Left lung (tissue), 10 donors: Measurements from ENCODE around the gene SMARCD3. TPM values are rescaled to one million over a fixed set of nuclear protein-coding genes. Genes with fewer than 3 reads are reported as not detected.
A peak's percentile ranks its signal among the peaks of the same experiment; 100 is the strongest.

ENCODE experiments used
- ATAC-seq: fragments of 200-7000 bp; cut with Tn5 transposase; one replicate; pipeline ENCODE4 v1.9.1; 2020; ENCODE audit warnings: moderate library complexity
- DNase-seq, 4 donors: peaks; one replicate each; pipeline ENCODE4 v3.0.0-alpha.2; 2013 to 2020
- H3K27ac ChIP-seq, 2 donors: fragments of 200-600 bp; sonication (generic) in 1 of 2; one replicate each; pipeline versions ENCODE4 v1.5.0 to v1.8.0; 2020 to 2021
- H3K27me3 ChIP-seq, 2 donors: fragments of 200-600 bp; sonication (generic) in 1 of 2; one replicate each; pipeline versions ENCODE4 v1.5.0 to v1.8.0; 2020 to 2021
- H3K36me3 ChIP-seq, 2 donors: fragments of 200-600 bp; sonication (generic) in 1 of 2; one replicate each; pipeline versions ENCODE4 v1.5.0 to v1.8.0; 2020 to 2021
- H3K4me1 ChIP-seq, 2 donors: fragments of 200-600 bp; one replicate each; pipeline ENCODE4 v1.8.0; 2021
- H3K4me3 ChIP-seq, 2 donors: fragments of 200-600 bp; sonication (generic) in 1 of 2; one replicate each; pipeline versions ENCODE4 v1.5.0 to v1.8.0; 2020 to 2021; ENCODE audit warnings: mild to moderate bottlenecking in 1 of 2
- H3K9me3 ChIP-seq, 2 donors: fragments of 200-600 bp; sonication (generic) in 1 of 2; one replicate each; pipeline versions ENCODE4 v1.5.0 to v1.8.0; 2020 to 2021
- intact Hi-C, 2 donors: fragments of 100-400 bp; cut with DNase I; formaldehyde crosslinking; loops; one replicate each; pipeline versions ENCODE4 v1.11.2 to v1.14.2; 2022
- polyA plus RNA-seq, 6 donors: library from polyadenylated mRNA; unstranded; fragments of 120-200 nt; gene quantifications; one replicate each; pipeline ENCODE4 v1.2.1, GENCODE V29; 2013; ENCODE audit not compliant: insufficient read length in 6 of 6
- total RNA-seq, 2 donors: library from RNA; stranded (reverse); fragmentation: NEBNext Ultra II Directional; extraction: Animal tissue kit (Norgen Biotek cat#: 25700); gene quantifications; one replicate each; pipeline ENCODE4 v1.2.1, GENCODE V29; 2021
- TF ChIP-seq, protein P1 (sequence below), 2 donors: fragments of 200-600 bp; sonication (generic) in 1 of 2; IDR thresholded peaks; one replicate each; pipeline versions ENCODE4 v1.5.0 to v1.8.0; 2021; ENCODE audit warnings: antibody characterized with exemption in 2 of 2
- donor health status: DM: no; HTN: yes; CAD: no.
- donor health status: DM: no; HTN: no; CAD: no.

The SMARCD3 gene
- total and polyA plus RNA-seq, 8 donors = 45.5 to 130 (median 95.3) TPM

DNA sequence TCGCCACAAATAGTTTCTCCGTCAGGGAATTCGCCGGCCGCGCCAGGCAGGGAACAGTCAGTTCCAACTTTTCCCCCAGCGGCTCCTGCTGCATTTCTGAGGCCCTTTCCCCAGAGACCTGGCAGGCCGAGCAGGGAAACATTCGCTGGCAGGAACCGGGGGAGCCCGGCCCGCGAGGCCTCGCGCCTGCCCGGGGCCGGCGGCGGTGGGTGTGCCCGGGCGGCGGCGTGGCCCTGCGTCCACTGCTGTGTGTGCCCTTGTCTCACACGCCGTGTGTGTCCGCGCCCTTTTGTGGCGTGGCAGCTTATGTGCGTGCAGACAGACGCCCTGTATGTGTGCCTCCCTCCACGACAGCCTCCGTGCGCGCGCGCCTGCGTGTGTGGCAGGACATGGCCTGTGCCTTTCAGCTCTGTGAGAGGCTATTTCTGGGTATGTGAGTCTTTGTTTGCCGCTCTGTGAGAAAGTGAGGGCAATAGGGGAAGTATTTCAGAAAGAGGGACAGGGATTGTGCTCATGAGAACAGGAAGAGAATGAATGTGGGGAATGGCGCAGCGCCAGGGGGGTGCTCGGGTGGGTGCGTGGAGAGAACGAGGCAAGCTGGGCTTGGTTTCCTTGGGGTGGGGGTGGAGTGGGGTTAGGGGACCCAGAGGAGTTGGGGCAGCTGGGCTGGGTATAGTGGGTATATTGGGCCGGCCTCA lies 689 bp upstream of the SMARCD3 start:
- intact Hi-C loops = loop anchor here in 1 of 2 donors (10.0 kb wide), 1 partner anchor 56 kb away; no protein-coding TSS in a partner anchor
- DNase-seq (peak in 3 of 4 donors; percentile 60 to 90 (median 62)), ATAC-seq (peak; percentile 26)
- H3K27me3 ChIP-seq = peaks cover 15 to 99% of the 10 kb centered on the region in 2 donors
- TF ChIP-seq, protein P1, sequence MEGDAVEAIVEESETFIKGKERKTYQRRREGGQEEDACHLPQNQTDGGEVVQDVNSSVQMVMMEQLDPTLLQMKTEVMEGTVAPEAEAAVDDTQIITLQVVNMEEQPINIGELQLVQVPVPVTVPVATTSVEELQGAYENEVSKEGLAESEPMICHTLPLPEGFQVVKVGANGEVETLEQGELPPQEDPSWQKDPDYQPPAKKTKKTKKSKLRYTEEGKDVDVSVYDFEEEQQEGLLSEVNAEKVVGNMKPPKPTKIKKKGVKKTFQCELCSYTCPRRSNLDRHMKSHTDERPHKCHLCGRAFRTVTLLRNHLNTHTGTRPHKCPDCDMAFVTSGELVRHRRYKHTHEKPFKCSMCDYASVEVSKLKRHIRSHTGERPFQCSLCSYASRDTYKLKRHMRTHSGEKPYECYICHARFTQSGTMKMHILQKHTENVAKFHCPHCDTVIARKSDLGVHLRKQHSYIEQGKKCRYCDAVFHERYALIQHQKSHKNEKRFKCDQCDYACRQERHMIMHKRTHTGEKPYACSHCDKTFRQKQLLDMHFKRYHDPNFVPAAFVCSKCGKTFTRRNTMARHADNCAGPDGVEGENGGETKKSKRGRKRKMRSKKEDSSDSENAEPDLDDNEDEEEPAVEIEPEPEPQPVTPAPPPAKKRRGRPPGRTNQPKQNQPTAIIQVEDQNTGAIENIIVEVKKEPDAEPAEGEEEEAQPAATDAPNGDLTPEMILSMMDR (IDR thresholded peaks at IDR 0.05) = no peak
- H3K4me1 ChIP-seq = peaks cover 24 to 82% of the 10 kb centered on the region in 2 donors
- H3K9me3 ChIP-seq = no peaks in the 10 kb centered on the region
- no peaks in the 10 kb centered on the region for H3K36me3 ChIP-seq
- H3K27ac ChIP-seq = peak overlapping the region; percentile 80 to 89
- peak overlapping the region; percentile 49 to 64 for H3K4me3 ChIP-seq

DNA sequence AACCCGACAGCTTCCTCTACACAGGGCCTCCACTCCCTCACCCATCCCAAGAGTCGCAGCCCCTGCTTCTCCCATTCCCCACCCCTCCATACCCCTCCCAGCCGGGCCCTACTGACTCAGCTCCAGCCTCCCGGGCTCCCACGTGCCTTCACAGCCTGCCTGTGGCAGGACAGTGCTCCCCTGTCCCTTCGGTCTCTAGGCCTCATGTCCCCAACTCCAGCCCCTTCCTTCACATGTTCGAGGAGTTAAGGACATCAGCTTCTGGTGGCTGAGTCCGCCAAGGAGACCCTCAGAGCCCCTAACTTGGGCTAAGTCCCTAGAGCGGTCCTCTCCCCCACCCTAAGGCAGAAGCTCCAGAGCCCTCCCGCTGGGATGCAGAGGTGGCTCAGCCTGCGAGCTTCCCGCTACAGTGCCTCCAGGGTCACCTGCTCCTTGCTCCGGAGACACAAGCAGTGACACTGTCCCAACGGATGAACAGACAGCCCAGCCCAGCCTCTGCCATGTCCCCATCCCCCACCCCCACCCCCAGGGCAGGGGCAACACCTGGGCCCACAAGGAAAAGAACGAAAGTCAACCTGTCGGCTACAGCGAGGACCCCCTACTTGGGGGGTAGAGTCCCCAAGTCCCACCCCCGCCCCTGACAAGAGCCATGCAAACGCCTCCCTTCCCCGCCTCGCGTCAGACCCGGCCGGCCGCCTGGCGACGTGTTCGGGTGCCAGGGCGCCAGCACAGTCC lies 716 bp downstream of the SMARCD3 start:
- Histone ChIP-seq H3K27me3 (peaks cover 15 to 88% of the 10 kb centered on the region in 2 donors), H3K36me3 (no peaks in the 10 kb centered on the region), H3K4me3 (peak overlapping the region; percentile 49 to 64), H3K27ac (peak overlapping the region; percentile 80 to 89), H3K9me3 (no peaks in the 10 kb centered on the region), H3K4me1 (peaks cover 24 to 96% of the 10 kb centered on the region in 2 donors)
- intact Hi-C loops = loop anchor here in 1 of 2 donors (10.0 kb wide), 1 partner anchor 57 kb away; no protein-coding TSS in a partner anchor
- TF ChIP-seq, protein P1 (IDR thresholded peaks at IDR 0.05) = no peak
- peak; percentile 10 for ATAC-seq
- DNase-seq = no peak

DNA sequence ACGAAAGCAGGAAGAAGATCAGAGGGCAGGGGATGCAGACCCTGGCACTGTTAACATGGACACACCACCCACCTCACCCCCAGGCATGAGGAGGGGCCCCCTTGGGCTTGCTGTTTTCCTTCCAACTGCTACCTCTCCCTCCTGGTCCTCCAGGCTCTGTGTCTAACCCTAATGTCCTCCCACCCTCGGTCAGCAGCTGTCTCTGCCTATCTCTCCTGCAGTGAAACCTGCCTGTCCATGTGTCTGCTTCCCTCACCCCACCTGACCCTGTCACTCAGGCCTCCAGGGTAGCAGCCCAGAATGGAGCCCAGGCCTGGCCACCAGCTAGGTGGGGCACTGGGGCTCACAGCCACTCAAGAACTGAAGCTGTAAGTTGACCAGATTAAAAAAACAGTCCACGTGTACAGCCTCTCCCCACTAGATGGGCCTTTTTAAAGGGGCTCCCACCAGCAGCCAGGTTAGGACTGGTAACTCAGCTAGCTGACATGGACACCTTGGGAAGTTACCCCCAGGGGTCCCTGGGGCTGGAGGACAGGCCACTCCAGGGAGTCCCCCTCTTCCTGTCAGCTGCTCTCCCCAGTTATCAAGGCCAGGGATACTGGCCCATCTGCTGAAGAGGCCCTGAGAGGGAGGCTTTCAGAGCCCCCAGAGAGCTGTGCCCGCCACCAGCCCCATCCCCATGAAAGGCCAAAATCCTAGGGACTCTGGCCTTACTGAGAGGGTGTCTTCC lies 1.5 kb downstream of the SMARCD3 start:
- H3K27ac ChIP-seq = peak overlapping the region in 1 of 2 donors; percentile 37
- peaks cover 24 to 93% of the 10 kb centered on the region in 2 donors for H3K4me1 ChIP-seq
- peaks cover 15 to 80% of the 10 kb centered on the region in 2 donors for H3K27me3 ChIP-seq
- peaks cover 0 to 5% of the 10 kb centered on the region in 2 donors for H3K36me3 ChIP-seq
- ATAC-seq (no peak), DNase-seq (no peak)
- TF ChIP-seq, protein P1 (IDR thresholded peaks at IDR 0.05) = no peak
- H3K4me3 ChIP-seq = peak overlapping the region; percentile 49 to 64
- intact Hi-C loops = loop anchor here in 1 of 2 donors (10.0 kb wide), 1 partner anchor 58 kb away; no protein-coding TSS in a partner anchor
- no peaks in the 10 kb centered on the region for H3K9me3 ChIP-seq

DNA sequence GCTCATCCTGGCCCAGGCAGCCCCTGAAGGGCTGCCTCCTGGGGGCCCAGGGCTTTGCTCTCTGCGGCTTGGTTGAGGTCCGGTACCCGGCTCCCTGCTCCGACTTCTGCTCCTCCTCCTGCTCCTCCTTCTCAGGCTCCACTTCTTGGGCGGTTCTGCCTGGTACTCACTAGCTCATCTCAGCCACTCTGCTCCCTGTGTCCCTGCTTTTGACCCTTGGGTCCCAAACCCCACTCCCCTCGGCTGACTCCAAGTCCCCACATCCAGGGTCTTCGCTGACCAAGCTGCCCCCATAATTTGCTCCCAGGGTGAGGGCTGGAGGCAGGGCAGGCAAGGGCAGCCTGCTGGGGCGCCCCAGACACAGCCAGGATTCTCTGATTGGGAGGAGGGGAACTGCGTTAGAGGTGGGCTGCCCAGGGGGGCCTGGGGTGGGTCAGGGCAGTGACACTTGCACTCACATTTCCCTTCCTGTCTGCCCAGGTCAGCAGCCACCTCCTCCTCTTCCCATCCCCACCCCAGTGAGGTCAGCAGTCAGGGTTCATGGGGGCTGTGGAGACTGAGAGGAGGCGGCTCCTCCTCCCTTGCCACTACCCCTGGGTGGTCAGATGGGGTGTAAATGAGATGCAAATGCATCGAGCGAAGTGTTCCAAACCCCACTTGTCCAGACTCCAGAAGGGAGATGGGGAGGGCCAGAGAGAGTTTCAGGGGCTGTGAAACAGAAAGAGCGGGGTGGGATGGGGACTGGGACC lies 2.2 kb downstream of the SMARCD3 start:
- H3K27ac ChIP-seq = no peak overlapping the region
- peaks cover 15 to 74% of the 10 kb centered on the region in 2 donors for H3K27me3 ChIP-seq
- no peak overlapping the region for H3K4me3 ChIP-seq
- H3K9me3 ChIP-seq = no peaks in the 10 kb centered on the region
- intact Hi-C loops = loop anchor here in 1 of 2 donors (10.0 kb wide), 1 partner anchor 59 kb away; no protein-coding TSS in a partner anchor
- TF ChIP-seq, protein P1 (IDR thresholded peaks at IDR 0.05) = no peak
- ATAC-seq = no peak
- peaks cover 23 to 88% of the 10 kb centered on the region in 2 donors for H3K4me1 ChIP-seq
- peaks cover 0 to 12% of the 10 kb centered on the region in 2 donors for H3K36me3 ChIP-seq
- DNase-seq = no peak
